GM12873 (cell line): Measurements from ENCODE around the gene OPCML.

ENCODE experiments used
- TF ChIP-seq, protein P1 (sequence below): IDR thresholded peaks from 2 replicates; pipeline ENCODE4 v1.5.1; 2012; ENCODE audit warnings: low read depth, mild to moderate bottlenecking, moderate library complexity, low read length, control low read depth; ENCODE audit not compliant: insufficient read depth; ENCODE audit errors: missing control alignments

The OPCML gene

DNA sequence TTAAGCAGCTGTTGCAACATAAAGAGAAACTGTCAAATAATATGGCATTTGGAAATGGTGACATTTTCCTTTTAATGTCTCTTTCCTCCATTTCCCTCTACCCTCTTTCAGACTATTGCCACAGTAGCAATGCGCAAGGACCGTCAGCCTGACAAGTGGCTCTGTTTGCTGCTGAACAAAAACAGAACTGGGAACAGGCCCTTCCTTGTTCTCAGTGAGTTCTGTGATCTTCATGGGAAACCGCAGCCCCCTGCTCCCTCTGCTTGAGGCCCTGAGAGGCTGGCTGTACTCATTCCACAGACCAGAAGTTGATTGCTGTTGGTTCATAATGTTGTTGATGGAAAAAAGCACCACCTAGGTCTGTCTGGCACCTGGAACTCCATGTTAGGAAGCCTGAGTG, 559.7 kb downstream of the OPCML start:
- TF ChIP-seq, protein P1, sequence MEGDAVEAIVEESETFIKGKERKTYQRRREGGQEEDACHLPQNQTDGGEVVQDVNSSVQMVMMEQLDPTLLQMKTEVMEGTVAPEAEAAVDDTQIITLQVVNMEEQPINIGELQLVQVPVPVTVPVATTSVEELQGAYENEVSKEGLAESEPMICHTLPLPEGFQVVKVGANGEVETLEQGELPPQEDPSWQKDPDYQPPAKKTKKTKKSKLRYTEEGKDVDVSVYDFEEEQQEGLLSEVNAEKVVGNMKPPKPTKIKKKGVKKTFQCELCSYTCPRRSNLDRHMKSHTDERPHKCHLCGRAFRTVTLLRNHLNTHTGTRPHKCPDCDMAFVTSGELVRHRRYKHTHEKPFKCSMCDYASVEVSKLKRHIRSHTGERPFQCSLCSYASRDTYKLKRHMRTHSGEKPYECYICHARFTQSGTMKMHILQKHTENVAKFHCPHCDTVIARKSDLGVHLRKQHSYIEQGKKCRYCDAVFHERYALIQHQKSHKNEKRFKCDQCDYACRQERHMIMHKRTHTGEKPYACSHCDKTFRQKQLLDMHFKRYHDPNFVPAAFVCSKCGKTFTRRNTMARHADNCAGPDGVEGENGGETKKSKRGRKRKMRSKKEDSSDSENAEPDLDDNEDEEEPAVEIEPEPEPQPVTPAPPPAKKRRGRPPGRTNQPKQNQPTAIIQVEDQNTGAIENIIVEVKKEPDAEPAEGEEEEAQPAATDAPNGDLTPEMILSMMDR = no peak

DNA sequence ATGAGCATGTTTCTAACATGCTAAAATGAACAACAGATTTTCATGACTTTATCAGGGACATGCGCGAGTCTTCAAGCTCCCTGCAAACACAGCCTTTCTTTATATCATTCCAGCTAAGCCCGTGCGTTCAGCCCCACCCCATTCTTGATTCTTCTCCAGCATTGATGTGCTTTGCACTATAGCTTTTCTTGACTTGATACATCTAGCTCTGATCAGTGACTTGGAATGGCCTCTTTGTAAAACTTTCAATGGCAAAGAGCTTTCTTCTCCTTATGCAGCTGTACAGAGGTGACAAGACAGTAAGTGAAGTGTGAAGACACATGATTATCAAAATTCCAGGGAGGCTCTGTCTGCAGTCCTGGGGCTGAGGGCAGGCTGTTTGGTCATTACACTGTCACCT, 561.0 kb downstream of the OPCML start:
- TF ChIP-seq, protein P1 = no peak

DNA sequence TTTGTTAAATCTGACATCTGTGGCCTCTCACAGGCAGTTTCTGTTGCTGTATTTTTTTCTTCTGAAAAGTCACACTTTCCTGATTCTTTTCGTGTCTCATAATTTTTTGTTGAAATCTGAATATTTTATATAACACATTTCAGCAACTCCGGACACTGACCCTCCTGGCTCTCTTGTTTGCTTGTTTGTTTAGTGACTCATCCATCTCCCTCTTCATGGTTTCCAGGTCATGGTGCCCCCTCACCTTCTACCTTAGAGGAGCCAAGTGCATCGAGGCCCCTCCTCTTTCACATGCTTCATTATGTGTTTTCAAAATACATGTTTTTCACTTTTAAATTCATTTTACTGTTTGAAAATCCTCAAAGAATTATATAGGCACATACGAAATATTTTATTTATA, 562.4 kb downstream of the OPCML start:
- TF ChIP-seq, protein P1 = no peak

DNA sequence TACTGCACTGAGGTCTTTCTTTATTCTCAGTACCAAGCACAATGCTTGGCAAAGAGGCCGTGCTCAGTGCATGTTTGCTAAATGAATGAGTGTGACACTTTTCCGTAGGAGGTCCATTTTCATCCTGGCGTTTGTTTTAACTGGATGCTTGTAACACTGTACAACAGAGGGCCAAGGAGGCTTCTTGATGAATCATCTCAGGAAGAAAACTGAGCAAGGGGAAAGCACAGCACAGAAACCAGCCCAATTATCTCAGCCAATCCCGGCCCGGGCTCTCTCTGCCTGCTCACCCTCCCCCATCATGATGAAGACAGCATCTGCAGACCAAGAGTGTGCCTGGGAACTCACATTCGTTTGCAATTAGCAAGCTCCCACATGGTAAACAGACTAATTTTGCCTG, 570.3 kb downstream of the OPCML start:
- TF ChIP-seq, protein P1 = no peak

DNA sequence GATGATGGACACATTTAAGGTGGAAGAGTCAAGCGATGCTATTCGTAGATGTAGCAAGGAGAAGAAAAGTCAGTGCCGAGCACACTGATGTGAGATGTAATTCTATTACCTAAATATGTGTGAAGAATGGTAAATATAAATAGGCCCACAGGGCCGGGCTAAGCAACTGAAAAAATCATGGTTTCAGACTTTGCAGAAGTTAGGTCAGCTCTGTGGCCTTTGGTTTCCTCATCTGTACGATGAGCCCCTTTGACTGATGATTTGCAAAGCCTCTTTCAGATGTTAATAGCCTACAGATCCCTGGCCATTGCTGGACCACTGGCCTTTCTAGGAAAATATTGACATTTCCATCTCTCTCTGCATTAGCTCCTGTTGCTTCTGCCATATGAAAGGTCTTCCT, 570.8 kb downstream of the OPCML start:
- TF ChIP-seq, protein P1 = no peak

DNA sequence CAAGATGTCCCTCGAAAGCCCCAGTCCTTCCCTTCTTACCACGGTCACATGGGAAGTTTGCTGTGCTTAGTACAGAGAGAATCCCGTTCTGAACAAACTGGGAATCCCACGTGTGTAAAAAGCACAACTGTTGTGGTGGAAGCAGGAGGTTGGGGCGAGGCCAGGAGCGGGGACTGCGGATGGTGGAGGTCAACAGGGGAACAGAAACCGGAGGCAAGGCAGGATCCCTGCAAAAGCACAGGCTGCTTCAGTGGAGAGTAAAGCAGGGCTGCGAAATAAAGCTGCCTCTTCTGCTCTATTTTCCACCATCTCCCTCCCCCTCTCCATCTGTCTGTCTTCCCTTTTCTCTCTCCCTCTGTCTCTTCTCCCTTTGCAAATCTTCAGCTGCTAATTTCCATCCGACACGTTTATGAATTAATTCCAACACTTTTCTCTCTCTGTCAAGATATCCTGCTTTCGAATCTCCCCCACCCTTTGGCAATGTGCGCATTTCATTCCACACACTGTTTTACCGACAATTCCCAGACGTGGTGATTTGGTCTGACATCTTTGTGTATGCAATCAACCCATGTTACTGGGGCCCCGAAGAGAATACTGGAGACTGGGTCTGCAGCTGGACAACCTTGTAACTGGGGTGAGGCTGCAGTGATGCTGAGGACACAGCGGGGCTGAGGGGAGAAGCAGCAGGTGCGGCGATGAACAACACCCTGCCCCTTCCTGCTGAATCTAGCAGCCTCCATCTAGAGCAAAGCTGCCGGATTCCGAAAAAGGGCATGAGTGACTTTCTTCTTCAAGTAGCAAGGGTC, 571.8 kb downstream of the OPCML start:
- TF ChIP-seq, protein P1 = no peak

DNA sequence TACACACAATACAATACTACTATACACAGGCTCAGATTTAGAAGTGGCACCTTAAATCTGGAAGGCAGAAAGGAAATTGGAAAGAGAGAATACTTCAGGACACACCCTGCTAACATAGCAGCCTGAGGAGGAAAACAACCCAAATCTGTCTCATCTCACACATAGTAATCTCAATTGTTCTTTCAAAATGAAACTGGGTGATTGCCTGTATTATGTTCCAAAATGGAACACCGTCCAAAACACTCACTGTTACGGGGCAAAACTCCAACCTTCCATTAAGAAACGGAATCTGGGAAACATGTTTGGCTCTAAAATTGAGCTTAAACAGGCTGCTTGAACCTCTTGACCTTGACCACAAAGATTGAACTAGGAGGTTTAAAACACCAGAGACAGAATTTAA, 572.6 kb downstream of the OPCML start:
- TF ChIP-seq, protein P1 = no peak
